T follicular helper cell (primary cell): ENCODE results near the gene WDFY3.
"Not testable (repeated sequence)": the region's sequence is repeated elsewhere in the genome, so short reads cannot be mapped to it uniquely, and the experiment has no call there.

Source experiments
- DNase-seq: peaks from one replicate; pipeline ENCODE4 v3.0.0-alpha.2; 2020; ENCODE audit warnings: low read depth

Gene WDFY3

GRCh38 chr4:84857296-84857695 lies 109.2 kb downstream of the WDFY3 start:
- no peak for DNase-seq

- DNase-seq: no peak
Observed at GRCh38 chr4:84856468-84857049, 109.9 kb downstream of the WDFY3 start.

GRCh38 chr4:84855774-84856173 lies 110.7 kb downstream of the WDFY3 start:
- no peak for DNase-seq

GRCh38 chr4:84852081-84852480 lies 114.4 kb downstream of the WDFY3 start:
- DNase-seq: no peak

GRCh38 chr4:84849051-84849640 lies 117.3 kb downstream of the WDFY3 start:
- no peak for DNase-seq

GRCh38 chr4:84848432-84848831 lies 118.1 kb downstream of the WDFY3 start:
- no peak for DNase-seq

- DNase-seq: no peak
Observed at GRCh38 chr4:84847978-84848377, 118.5 kb downstream of the WDFY3 start.

- no peak for DNase-seq
Observed at GRCh38 chr4:84846985-84847384, 119.5 kb downstream of the WDFY3 start.

- no peak for DNase-seq
Observed at GRCh38 chr4:84841435-84841834, 125.1 kb downstream of the WDFY3 start.

GRCh38 chr4:84837751-84838150 lies 128.7 kb downstream of the WDFY3 start:
- DNase-seq: no peak

GRCh38 chr4:84829633-84830032 lies 136.9 kb downstream of the WDFY3 start:
- not testable (repeated sequence) for DNase-seq

GRCh38 chr4:84826681-84827080 lies 139.8 kb downstream of the WDFY3 start:
- DNase-seq: no peak

- no peak for DNase-seq
Observed at GRCh38 chr4:84825701-84826341, 140.7 kb downstream of the WDFY3 start.

- no peak for DNase-seq
Observed at GRCh38 chr4:84821064-84821463, 145.4 kb downstream of the WDFY3 start.

GRCh38 chr4:84814094-84814750 lies 152.3 kb downstream of the WDFY3 start:
- DNase-seq: no peak

GRCh38 chr4:84809946-84810345 lies 156.5 kb downstream of the WDFY3 start:
- DNase-seq: no peak

GRCh38 chr4:84808332-84808731 lies 158.2 kb downstream of the WDFY3 start:
- no peak for DNase-seq

GRCh38 chr4:84806541-84806940 lies 159.9 kb downstream of the WDFY3 start:
- not testable (repeated sequence) for DNase-seq

GRCh38 chr4:84804136-84804535 lies 162.4 kb downstream of the WDFY3 start:
- no peak for DNase-seq

GRCh38 chr4:84803720-84804119 lies 162.8 kb downstream of the WDFY3 start:
- DNase-seq: no peak

GRCh38 chr4:84803116-84803515 lies 163.4 kb downstream of the WDFY3 start:
- no peak for DNase-seq

GRCh38 chr4:84800256-84800655 lies 166.2 kb downstream of the WDFY3 start:
- DNase-seq: no peak

GRCh38 chr4:84799318-84799717 lies 167.2 kb downstream of the WDFY3 start:
- no peak for DNase-seq
